Measurements from ENCODE around the gene PPP1R27.

DNA sequence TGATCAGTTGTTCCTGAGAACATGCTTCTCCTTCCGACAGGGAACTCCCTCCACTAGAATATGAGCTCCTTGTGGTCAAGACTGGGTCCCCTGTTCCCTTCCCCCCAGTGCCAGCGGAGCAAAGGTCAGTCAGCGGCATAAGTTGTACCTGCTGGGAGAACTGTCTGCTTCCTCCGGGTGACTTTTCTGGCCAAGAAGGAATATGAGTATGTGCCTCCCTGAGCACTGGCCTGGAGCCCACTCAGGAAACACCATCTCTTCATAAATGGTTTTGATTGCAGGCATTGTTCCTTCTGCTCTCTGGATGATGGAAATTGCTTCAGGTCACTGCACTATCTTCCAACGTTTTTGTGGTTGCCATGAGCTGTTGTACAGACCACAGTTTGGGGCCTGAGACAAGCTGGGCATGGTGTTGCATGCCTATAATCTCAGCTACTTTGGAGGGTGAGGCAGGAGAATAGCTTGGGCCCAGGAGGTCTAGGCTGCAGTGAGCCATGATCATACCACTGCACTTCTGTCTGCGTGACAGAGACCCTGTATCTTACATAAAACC lies 28.3 kb upstream of the PPP1R27 start:
- TF ChIP-seq ZNF274 (IDR thresholded peaks at IDR 0.05; ENCODE audit: low read depth, low read length) (no peak), YY1 (IDR thresholded peaks at IDR 0.05; ENCODE audit: insufficient read depth, insufficient read length) (no peak)

Data from NT2/D1 (cell line).